Measurements from ENCODE around the gene TAS2R38.

- TF ChIP-seq, protein P1, sequence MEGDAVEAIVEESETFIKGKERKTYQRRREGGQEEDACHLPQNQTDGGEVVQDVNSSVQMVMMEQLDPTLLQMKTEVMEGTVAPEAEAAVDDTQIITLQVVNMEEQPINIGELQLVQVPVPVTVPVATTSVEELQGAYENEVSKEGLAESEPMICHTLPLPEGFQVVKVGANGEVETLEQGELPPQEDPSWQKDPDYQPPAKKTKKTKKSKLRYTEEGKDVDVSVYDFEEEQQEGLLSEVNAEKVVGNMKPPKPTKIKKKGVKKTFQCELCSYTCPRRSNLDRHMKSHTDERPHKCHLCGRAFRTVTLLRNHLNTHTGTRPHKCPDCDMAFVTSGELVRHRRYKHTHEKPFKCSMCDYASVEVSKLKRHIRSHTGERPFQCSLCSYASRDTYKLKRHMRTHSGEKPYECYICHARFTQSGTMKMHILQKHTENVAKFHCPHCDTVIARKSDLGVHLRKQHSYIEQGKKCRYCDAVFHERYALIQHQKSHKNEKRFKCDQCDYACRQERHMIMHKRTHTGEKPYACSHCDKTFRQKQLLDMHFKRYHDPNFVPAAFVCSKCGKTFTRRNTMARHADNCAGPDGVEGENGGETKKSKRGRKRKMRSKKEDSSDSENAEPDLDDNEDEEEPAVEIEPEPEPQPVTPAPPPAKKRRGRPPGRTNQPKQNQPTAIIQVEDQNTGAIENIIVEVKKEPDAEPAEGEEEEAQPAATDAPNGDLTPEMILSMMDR (IDR thresholded peaks at IDR 0.05), result no peak
- no peak for TF ChIP-seq EZH2 (IDR thresholded peaks at IDR 0.05)
These were observed 6.0 kb upstream of the TAS2R38 start for GRCh38 chr7:141979568-141979967.

Measured in neural progenitor cell (in vitro differentiated cells).